ENCODE data around the gene SLC39A11.
A peak's percentile ranks its signal among the peaks of the same experiment; 100 is the strongest.
"Not testable (repeated sequence)": the region's sequence is repeated elsewhere in the genome, so short reads cannot be mapped to it uniquely, and the experiment has no call there.

Gene SLC39A11

DNA sequence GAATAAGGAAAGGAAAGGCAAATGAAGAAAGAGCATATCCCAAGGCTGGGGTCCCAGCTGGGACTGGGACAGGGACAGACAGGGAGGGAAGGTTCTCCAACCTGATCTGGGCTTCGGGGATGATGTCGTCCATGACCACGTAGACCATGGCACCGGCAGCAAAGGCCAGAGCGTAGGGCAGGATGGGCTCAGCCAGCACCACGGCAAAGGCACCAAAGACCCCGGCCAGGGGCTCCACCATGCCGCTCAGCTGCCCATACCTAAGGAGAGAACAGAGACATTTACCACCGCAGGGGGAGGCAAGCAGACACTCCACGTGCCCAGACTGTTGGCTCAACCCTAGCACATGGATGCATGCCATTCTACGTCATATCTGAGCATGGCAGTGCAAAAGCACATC lies 443.8 kb downstream of the SLC39A11 start:
- Histone ChIP-seq H3K27ac (ENCODE audit: low read depth in 2 of 2, low read length in 2 of 2) (no peak overlapping the region), H3K4me3 (ENCODE audit: low read length in 2 of 2) (no peak overlapping the region), H3K9me3 (ENCODE audit: control insufficient read depth in 2 of 2, low read length in 2 of 2) (no peaks in the 10 kb centered on the region), H3K4me1 (ENCODE audit: control insufficient read depth in 2 of 2, insufficient read depth in 2 of 2, low read length in 2 of 2) (no peaks in the 10 kb centered on the region), H3K9ac (ENCODE audit: low read depth in 1 of 2, low read length in 2 of 2) (no peak overlapping the region), H3K27me3 (ENCODE audit: control insufficient read depth in 2 of 2, insufficient read depth in 2 of 2, low read length in 2 of 2) (no peaks in the 10 kb centered on the region), H3K36me3 (ENCODE audit: control insufficient read depth in 2 of 2, insufficient read depth in 2 of 2, low read length in 2 of 2) (peaks cover 0 to 2% of the 10 kb centered on the region in 2 donors)

DNA sequence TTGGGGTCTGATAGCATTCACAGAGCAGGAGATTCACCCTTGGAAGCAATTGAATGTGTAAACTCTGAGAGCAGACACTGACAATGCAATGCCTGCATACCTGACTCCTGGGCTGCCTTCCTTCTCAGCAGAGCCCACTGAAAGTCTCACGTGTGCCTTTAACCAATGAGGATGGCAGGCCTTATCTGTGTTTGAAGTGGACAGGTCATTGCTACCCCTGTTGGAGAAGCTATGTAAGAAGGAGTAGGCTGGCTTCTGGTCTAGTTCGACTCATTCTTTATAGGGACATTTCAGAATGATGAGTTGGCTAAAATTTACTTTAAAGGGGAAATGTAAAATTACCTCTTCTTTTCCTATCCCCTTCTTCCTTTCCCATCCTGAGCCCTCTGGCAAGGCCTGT lies 446.3 kb downstream of the SLC39A11 start:
- Histone ChIP-seq H3K27me3 (ENCODE audit: control insufficient read depth in 2 of 2, insufficient read depth in 2 of 2, low read length in 2 of 2) (no peaks in the 10 kb centered on the region), H3K36me3 (ENCODE audit: control insufficient read depth in 2 of 2, insufficient read depth in 2 of 2, low read length in 2 of 2) (peaks cover 0 to 2% of the 10 kb centered on the region in 2 donors), H3K4me1 (ENCODE audit: control insufficient read depth in 2 of 2, insufficient read depth in 2 of 2, low read length in 2 of 2) (peaks cover under 1 to 2% of the 10 kb centered on the region in 2 donors), H3K9ac (ENCODE audit: low read depth in 1 of 2, low read length in 2 of 2) (no peak overlapping the region), H3K4me3 (ENCODE audit: low read length in 2 of 2) (no peak overlapping the region), H3K9me3 (ENCODE audit: control insufficient read depth in 2 of 2, low read length in 2 of 2) (no peaks in the 10 kb centered on the region), H3K27ac (ENCODE audit: low read depth in 2 of 2, low read length in 2 of 2) (no peak overlapping the region)

- H3K27ac ChIP-seq (ENCODE audit: low read depth in 2 of 2, low read length in 2 of 2): no peak overlapping the region
- H3K27me3 ChIP-seq (ENCODE audit: control insufficient read depth in 2 of 2, insufficient read depth in 2 of 2, low read length in 2 of 2): no peaks in the 10 kb centered on the region
- no peaks in the 10 kb centered on the region for H3K9me3 ChIP-seq (ENCODE audit: control insufficient read depth in 2 of 2, low read length in 2 of 2)
- no peak overlapping the region for H3K9ac ChIP-seq (ENCODE audit: low read depth in 1 of 2, low read length in 2 of 2)
- H3K4me3 ChIP-seq (ENCODE audit: low read length in 2 of 2): no peak overlapping the region
- H3K4me1 ChIP-seq (ENCODE audit: control insufficient read depth in 2 of 2, insufficient read depth in 2 of 2, low read length in 2 of 2): peaks cover 14% of the 10 kb centered on the region in 2 donors
- peaks cover 0 to 2% of the 10 kb centered on the region in 2 donors for H3K36me3 ChIP-seq (ENCODE audit: control insufficient read depth in 2 of 2, insufficient read depth in 2 of 2, low read length in 2 of 2)
These were observed 448.0 kb downstream of the SLC39A11 start for GRCh38 chr17:72644492-72644891.

DNA sequence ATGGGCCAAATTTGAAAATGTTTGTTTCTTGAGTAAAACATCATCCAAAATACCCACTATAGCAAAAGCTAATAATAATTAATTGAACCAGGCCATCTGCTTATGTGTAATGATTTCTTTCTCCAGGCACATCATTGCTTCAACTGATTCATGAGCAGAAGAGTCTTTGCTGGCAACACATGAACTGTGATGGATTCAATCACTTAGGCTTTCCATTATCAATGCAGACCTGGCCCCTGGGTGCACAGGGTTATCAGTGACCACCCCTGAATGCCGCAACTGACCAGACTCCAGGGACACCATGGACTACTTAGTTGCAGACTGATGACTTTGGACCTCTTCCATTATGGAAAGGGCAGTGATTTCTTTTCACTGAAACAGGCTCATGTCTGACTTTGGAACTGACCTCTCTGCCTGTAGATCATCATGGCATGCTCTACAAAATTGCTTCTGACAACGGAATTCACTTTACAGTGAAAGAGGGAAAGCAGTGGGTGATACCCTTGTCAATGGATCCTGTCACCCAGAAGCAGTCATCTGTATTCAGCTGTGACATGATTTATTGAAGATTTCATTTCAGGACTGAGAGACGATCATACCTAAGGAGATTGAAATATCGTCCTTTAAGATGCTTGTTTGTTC lies 448.8 kb downstream of the SLC39A11 start:
- no peaks in the 10 kb centered on the region for H3K27me3 ChIP-seq (ENCODE audit: control insufficient read depth in 2 of 2, insufficient read depth in 2 of 2, low read length in 2 of 2)

GRCh38 chr17:72642720-72643119 lies 449.8 kb downstream of the SLC39A11 start:
- Histone ChIP-seq H3K27me3 (ENCODE audit: control insufficient read depth in 2 of 2, insufficient read depth in 2 of 2, low read length in 2 of 2) (no peaks in the 10 kb centered on the region), H3K4me3 (ENCODE audit: low read length in 2 of 2) (no peak overlapping the region), H3K9ac (ENCODE audit: low read depth in 1 of 2, low read length in 2 of 2) (no peak overlapping the region), H3K9me3 (ENCODE audit: control insufficient read depth in 2 of 2, low read length in 2 of 2) (no peaks in the 10 kb centered on the region), H3K36me3 (ENCODE audit: control insufficient read depth in 2 of 2, insufficient read depth in 2 of 2, low read length in 2 of 2) (no peaks in the 10 kb centered on the region), H3K4me1 (ENCODE audit: control insufficient read depth in 2 of 2, insufficient read depth in 2 of 2, low read length in 2 of 2) (peaks cover 16 to 21% of the 10 kb centered on the region in 2 donors), H3K27ac (ENCODE audit: low read depth in 2 of 2, low read length in 2 of 2) (no peak overlapping the region)

More for the DNA sequence above, 448.8 kb downstream of the SLC39A11 start:
- no peak overlapping the region for H3K4me3 ChIP-seq (ENCODE audit: low read length in 2 of 2)
- H3K9ac ChIP-seq (ENCODE audit: low read depth in 1 of 2, low read length in 2 of 2): no peak overlapping the region
- H3K9me3 ChIP-seq (ENCODE audit: control insufficient read depth in 2 of 2, low read length in 2 of 2): no peaks in the 10 kb centered on the region
- no peak overlapping the region for H3K27ac ChIP-seq (ENCODE audit: low read depth in 2 of 2, low read length in 2 of 2)
- H3K36me3 ChIP-seq (ENCODE audit: control insufficient read depth in 2 of 2, insufficient read depth in 2 of 2, low read length in 2 of 2): no peaks in the 10 kb centered on the region
- peaks cover 16 to 20% of the 10 kb centered on the region in 2 donors for H3K4me1 ChIP-seq (ENCODE audit: control insufficient read depth in 2 of 2, insufficient read depth in 2 of 2, low read length in 2 of 2)

- Histone ChIP-seq H3K27ac (ENCODE audit: low read depth in 2 of 2, low read length in 2 of 2) (peak overlapping the region; percentile 91 to 94), H3K9me3 (ENCODE audit: control insufficient read depth in 2 of 2, low read length in 2 of 2) (no peaks in the 10 kb centered on the region), H3K4me1 (ENCODE audit: control insufficient read depth in 2 of 2, insufficient read depth in 2 of 2, low read length in 2 of 2) (peaks cover 16 to 21% of the 10 kb centered on the region in 2 donors), H3K4me3 (ENCODE audit: low read length in 2 of 2) (peak overlapping the region; percentile 58 to 69), H3K9ac (ENCODE audit: low read depth in 1 of 2, low read length in 2 of 2) (peak overlapping the region; percentile 72 to 83), H3K36me3 (ENCODE audit: control insufficient read depth in 2 of 2, insufficient read depth in 2 of 2, low read length in 2 of 2) (no peaks in the 10 kb centered on the region), H3K27me3 (ENCODE audit: control insufficient read depth in 2 of 2, insufficient read depth in 2 of 2, low read length in 2 of 2) (no peaks in the 10 kb centered on the region)
These were observed 451.9 kb downstream of the SLC39A11 start for GRCh38 chr17:72640415-72641165.

GRCh38 chr17:72639711-72640110 lies 452.8 kb downstream of the SLC39A11 start:
- Histone ChIP-seq H3K27ac (ENCODE audit: low read depth in 2 of 2, low read length in 2 of 2) (peak overlapping the region; percentile 86 to 87), H3K36me3 (ENCODE audit: control insufficient read depth in 2 of 2, insufficient read depth in 2 of 2, low read length in 2 of 2) (no peaks in the 10 kb centered on the region), H3K4me3 (ENCODE audit: low read length in 2 of 2) (peak overlapping the region; percentile 36 to 44), H3K27me3 (ENCODE audit: control insufficient read depth in 2 of 2, insufficient read depth in 2 of 2, low read length in 2 of 2) (no peaks in the 10 kb centered on the region), H3K9me3 (ENCODE audit: control insufficient read depth in 2 of 2, low read length in 2 of 2) (no peaks in the 10 kb centered on the region), H3K9ac (ENCODE audit: low read depth in 1 of 2, low read length in 2 of 2) (peak overlapping the region; percentile 32 to 65), H3K4me1 (ENCODE audit: control insufficient read depth in 2 of 2, insufficient read depth in 2 of 2, low read length in 2 of 2) (peaks cover 23 to 29% of the 10 kb centered on the region in 2 donors)

GRCh38 chr17:72638932-72639331 lies 453.6 kb downstream of the SLC39A11 start:
- Histone ChIP-seq H3K4me1 (ENCODE audit: control insufficient read depth in 2 of 2, insufficient read depth in 2 of 2, low read length in 2 of 2) (peaks cover 24 to 36% of the 10 kb centered on the region in 2 donors), H3K27ac (ENCODE audit: low read depth in 2 of 2, low read length in 2 of 2) (peak overlapping the region in 1 of 2 donors; percentile 87)
- H3K4me3 ChIP-seq (ENCODE audit: low read length in 2 of 2); H3K27me3 ChIP-seq (ENCODE audit: control insufficient read depth in 2 of 2, insufficient read depth in 2 of 2, low read length in 2 of 2); H3K9me3 ChIP-seq (ENCODE audit: control insufficient read depth in 2 of 2, low read length in 2 of 2); H3K36me3 ChIP-seq (ENCODE audit: control insufficient read depth in 2 of 2, insufficient read depth in 2 of 2, low read length in 2 of 2); H3K9ac ChIP-seq (ENCODE audit: low read depth in 1 of 2, low read length in 2 of 2): not testable (repeated sequence)

- peak overlapping the region; percentile 80 to 87 for H3K27ac ChIP-seq (ENCODE audit: low read depth in 2 of 2, low read length in 2 of 2)
- H3K9me3 ChIP-seq (ENCODE audit: control insufficient read depth in 2 of 2, low read length in 2 of 2): no peaks in the 10 kb centered on the region
- H3K4me1 ChIP-seq (ENCODE audit: control insufficient read depth in 2 of 2, insufficient read depth in 2 of 2, low read length in 2 of 2): peaks cover 28 to 53% of the 10 kb centered on the region in 2 donors
- no peaks in the 10 kb centered on the region for H3K36me3 ChIP-seq (ENCODE audit: control insufficient read depth in 2 of 2, insufficient read depth in 2 of 2, low read length in 2 of 2)
- H3K27me3 ChIP-seq (ENCODE audit: control insufficient read depth in 2 of 2, insufficient read depth in 2 of 2, low read length in 2 of 2): no peaks in the 10 kb centered on the region
- peak overlapping the region in 1 of 2 donors; percentile 27 for H3K4me3 ChIP-seq (ENCODE audit: low read length in 2 of 2)
- peak overlapping the region; percentile 41 for H3K9ac ChIP-seq (ENCODE audit: low read depth in 1 of 2, low read length in 2 of 2)
These were observed 457.4 kb downstream of the SLC39A11 start for GRCh38 chr17:72635034-72635635.

DNA sequence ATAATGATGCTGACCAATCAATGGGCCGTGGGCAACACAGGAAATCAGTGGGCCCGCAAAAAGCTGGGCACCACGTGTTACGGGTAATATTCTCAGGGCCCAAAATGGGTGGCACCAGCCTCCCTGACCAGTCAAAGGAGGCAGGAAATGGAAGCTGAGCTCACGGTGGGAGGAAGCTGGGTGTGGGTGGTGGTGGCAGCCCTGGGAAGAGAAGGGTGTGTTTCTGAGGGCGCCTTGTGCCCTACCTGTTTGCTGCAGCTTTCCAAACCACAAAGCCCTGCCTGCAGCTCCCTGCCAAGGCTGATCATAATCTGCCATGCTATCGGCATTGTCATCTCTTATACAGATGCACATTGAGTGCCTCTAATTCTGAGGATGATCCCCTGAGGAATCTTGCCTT lies 457.9 kb downstream of the SLC39A11 start:
- Histone ChIP-seq H3K36me3 (ENCODE audit: control insufficient read depth in 2 of 2, insufficient read depth in 2 of 2, low read length in 2 of 2) (no peaks in the 10 kb centered on the region), H3K4me3 (ENCODE audit: low read length in 2 of 2) (peak overlapping the region in 1 of 2 donors; percentile 27), H3K27me3 (ENCODE audit: control insufficient read depth in 2 of 2, insufficient read depth in 2 of 2, low read length in 2 of 2) (no peaks in the 10 kb centered on the region), H3K27ac (ENCODE audit: low read depth in 2 of 2, low read length in 2 of 2) (peak overlapping the region; percentile 80 to 87), H3K9ac (ENCODE audit: low read depth in 1 of 2, low read length in 2 of 2) (peak overlapping the region; percentile 41), H3K9me3 (ENCODE audit: control insufficient read depth in 2 of 2, low read length in 2 of 2) (no peaks in the 10 kb centered on the region), H3K4me1 (ENCODE audit: control insufficient read depth in 2 of 2, insufficient read depth in 2 of 2, low read length in 2 of 2) (peaks cover 23 to 48% of the 10 kb centered on the region in 2 donors)

All from mucosa of rectum (tissue), 2 donors.